HCT116 (cell line): ENCODE results near the gene RIMKLA. TPM values are rescaled to one million over a fixed set of nuclear protein-coding genes. Genes with fewer than 3 reads are reported as not detected.

ENCODE experiments used
- ATAC-seq: fragments of 200-7000 bp; cut with Tn5 transposase; 2 replicates; pipeline ENCODE4 v1.9.1; 2020; ENCODE audit warnings: mild to moderate bottlenecking, moderate library complexity
- BruUV-seq: library from RNA; stranded (reverse); fragments of 400-500 nt; replicated peaks from 2 replicates; lab custom pipeline; 2021; lab: Mats Ljungman, UMichigan
- CTCF ChIA-PET: fragments of 300-600 bp; sonication (Branson Sonifier 250); formaldehyde crosslinking; loops from one replicate; lab custom pipeline; 2021; ENCODE audit warnings: antibody characterized with exemption; lab: Charles Lee
- POLR2A ChIA-PET: fragments of 300-600, 350-600 bp; sonication (Branson Sonifier 250); formaldehyde crosslinking; loops from one replicate; lab custom pipeline; 2021; ENCODE audit warnings: antibody characterized with exemption; lab: Charles Lee
- RAD21 ChIA-PET, 2 experiments: fragments of 300-600 bp; sonication (Branson Sonifier 250); formaldehyde crosslinking; loops; one replicate each; lab custom pipeline; 2023; ENCODE audit warnings: low total read pairs in 2 of 2; ENCODE audit not compliant: uncharacterized antibody in 2 of 2, unreplicated experiment in 2 of 2, low non-redundant PET in 1 of 2; lab: Charles Lee
- DNase-seq: peaks from one replicate; pipeline ENCODE4 v3.0.0-alpha.2; 2010; ENCODE audit warnings: low read depth, low spot score
- H2AFZ ChIP-seq: fragments of 200-600 bp; shearing (Covaris generic), sonication (generic); 2 replicates; pipeline ENCODE4 v1.6.1; 2017; ENCODE audit warnings: low read depth, mixed run types, mixed read lengths, antibody characterized with exemption, low read length; ENCODE audit not compliant: poor library complexity, severe bottlenecking
- H3K27ac ChIP-seq: 2 replicates; pipeline ENCODE4 v1.5.1; 2012; ENCODE audit warnings: low read depth, low read length
- H3K27me3 ChIP-seq: fragments of 200-600 bp; sonication (generic); 2 replicates; pipeline ENCODE4 v1.6.1; 2016; ENCODE audit warnings: mixed run types, low read length, mixed read lengths; ENCODE audit not compliant: insufficient read depth
- H3K36me3 ChIP-seq, 2 experiments: fragments of 200-500 bp in 1 of 2; fragments of 200-600 bp in 1 of 2; sonication (Bioruptor generic) in 1 of 2; sonication (generic) in 1 of 2; 2 replicates each; pipeline versions ENCODE4 v1.5.1 to v1.6.1; 2014 to 2016; ENCODE audit warnings: low read length in 2 of 2, inconsistent platforms in 1 of 2, mixed read lengths in 1 of 2, mixed run types in 1 of 2; ENCODE audit not compliant: insufficient read depth in 2 of 2, control insufficient read depth in 1 of 2
- H3K4me1 ChIP-seq, 2 experiments: fragments of 200-600 bp in 1 of 2; sonication (generic) in 1 of 2; 2 replicates each; pipeline versions ENCODE4 v1.5.1 to v1.6.1; 2012 to 2017; ENCODE audit warnings: low read length in 2 of 2, inconsistent platforms in 1 of 2, mild to moderate bottlenecking in 1 of 2, mixed read lengths in 1 of 2, mixed run types in 1 of 2, moderate library complexity in 1 of 2; ENCODE audit not compliant: insufficient read depth in 2 of 2, control insufficient read depth in 1 of 2
- H3K4me2 ChIP-seq: fragments of 200-600 bp; sonication (generic); 2 replicates; pipeline ENCODE4 v1.6.1; 2017; ENCODE audit warnings: mixed run types, low read length, mixed read lengths
- H3K4me3 ChIP-seq, 2 experiments: fragments of 200-600 bp in 1 of 2; sonication (generic) in 1 of 2; replicated peaks in 1 of 2; 2 replicates each; pipeline ENCODE4 v1.5.1; 2011 to 2016; ENCODE audit warnings: low read length in 2 of 2, control low read depth in 1 of 2, low read depth in 1 of 2, mild to moderate bottlenecking in 1 of 2, mixed read lengths in 1 of 2, mixed run types in 1 of 2
- H3K79me2 ChIP-seq: fragments of 200-600 bp; sonication (generic); 2 replicates; pipeline ENCODE4 v1.6.1; 2017; ENCODE audit warnings: mild to moderate bottlenecking, mixed run types, low read length, moderate library complexity, mixed read lengths; ENCODE audit not compliant: insufficient read depth
- H3K9ac ChIP-seq: fragments of 200-600 bp; sonication (generic); 2 replicates; pipeline ENCODE4 v1.6.1; 2016; ENCODE audit warnings: low read length, mixed read lengths
- H3K9me2 ChIP-seq: fragments of 200-600 bp; sonication (generic), shearing (Covaris generic); 2 replicates; pipeline ENCODE4 v1.6.1; 2017; ENCODE audit warnings: mixed run types, mild to moderate bottlenecking, moderate library complexity; ENCODE audit not compliant: insufficient read depth
- H3K9me3 ChIP-seq, 2 experiments: fragments of 200-500 bp in 1 of 2; fragments of 200-600 bp in 1 of 2; sonication (Bioruptor generic) in 1 of 2; sonication (generic) in 1 of 2; 2 replicates each; pipeline ENCODE4 v1.6.1; 2014 to 2017; ENCODE audit warnings: low read length in 2 of 2, mixed read lengths in 2 of 2, inconsistent platforms in 1 of 2, low read depth in 1 of 2, mild to moderate bottlenecking in 1 of 2, mixed run types in 1 of 2, moderate library complexity in 1 of 2; ENCODE audit not compliant: control insufficient read depth in 1 of 2, insufficient read depth in 1 of 2
- H4K20me1 ChIP-seq: fragments of 200-600 bp; sonication (generic), shearing (Covaris generic); 2 replicates; pipeline ENCODE4 v1.6.1; 2017; ENCODE audit warnings: mixed run types, mild to moderate bottlenecking, moderate library complexity; ENCODE audit not compliant: insufficient read depth
- ATF3 ChIP-seq: IDR thresholded peaks from 2 replicates; pipeline ENCODE4 v1.6.1; 2012
- CBX3 ChIP-seq: IDR thresholded peaks from 2 replicates; pipeline ENCODE4 v1.6.1; 2012; ENCODE audit warnings: low read depth
- EGR1 ChIP-seq: IDR thresholded peaks from 2 replicates; pipeline ENCODE4 v1.6.1; 2012; ENCODE audit warnings: low read depth
- EZH2phosphoT487 ChIP-seq: fragments of 200-600 bp; IDR thresholded peaks from 2 replicates; pipeline ENCODE4 v1.6.1; 2018; ENCODE audit warnings: antibody characterized with exemption, borderline replicate concordance
- POLR2AphosphoS5 ChIP-seq: IDR thresholded peaks from 2 replicates; pipeline ENCODE4 v1.6.1; 2011; ENCODE audit warnings: mild to moderate bottlenecking, low read depth, low read length, moderate library complexity
- SIN3A ChIP-seq: IDR thresholded peaks from 2 replicates; pipeline ENCODE4 v1.6.1; 2012; ENCODE audit warnings: low read depth
- SP1 ChIP-seq: IDR thresholded peaks from 2 replicates; pipeline ENCODE4 v1.6.1; 2012; ENCODE audit warnings: low read depth
- intact Hi-C: fragments of 100-400 bp; cut with micrococcal nuclease; formaldehyde crosslinking; loops from 2 replicates; pipeline ENCODE4 v1.10.0; 2022
- total RNA-seq: library from RNA; stranded (reverse); gene quantifications from one replicate; pipeline ENCODE4 v1.2.1, GENCODE V29; 2021; ENCODE audit not compliant: unreplicated experiment
- TF ChIP-seq, protein P1 (sequence below), 3 experiments: fragments of 200-600 bp in 1 of 3; sonication (generic) in 1 of 3; IDR thresholded peaks in 2 of 3; conservative IDR thresholded peaks in 1 of 3; 2 replicates each; pipeline ENCODE4 v1.5.1; 2012 to 2017; ENCODE audit warnings: low read depth in 2 of 3, low read length in 2 of 3, antibody characterized with exemption in 1 of 3, borderline replicate concordance in 1 of 3, control low read depth in 1 of 3, mild to moderate bottlenecking in 1 of 3, mixed read lengths in 1 of 3, mixed run types in 1 of 3, moderate library complexity in 1 of 3; ENCODE audit not compliant: insufficient read depth in 1 of 3

RIMKLA gene
- total RNA-seq, 1 experiment from 2014 or later, result 4.9 TPM

DNA sequence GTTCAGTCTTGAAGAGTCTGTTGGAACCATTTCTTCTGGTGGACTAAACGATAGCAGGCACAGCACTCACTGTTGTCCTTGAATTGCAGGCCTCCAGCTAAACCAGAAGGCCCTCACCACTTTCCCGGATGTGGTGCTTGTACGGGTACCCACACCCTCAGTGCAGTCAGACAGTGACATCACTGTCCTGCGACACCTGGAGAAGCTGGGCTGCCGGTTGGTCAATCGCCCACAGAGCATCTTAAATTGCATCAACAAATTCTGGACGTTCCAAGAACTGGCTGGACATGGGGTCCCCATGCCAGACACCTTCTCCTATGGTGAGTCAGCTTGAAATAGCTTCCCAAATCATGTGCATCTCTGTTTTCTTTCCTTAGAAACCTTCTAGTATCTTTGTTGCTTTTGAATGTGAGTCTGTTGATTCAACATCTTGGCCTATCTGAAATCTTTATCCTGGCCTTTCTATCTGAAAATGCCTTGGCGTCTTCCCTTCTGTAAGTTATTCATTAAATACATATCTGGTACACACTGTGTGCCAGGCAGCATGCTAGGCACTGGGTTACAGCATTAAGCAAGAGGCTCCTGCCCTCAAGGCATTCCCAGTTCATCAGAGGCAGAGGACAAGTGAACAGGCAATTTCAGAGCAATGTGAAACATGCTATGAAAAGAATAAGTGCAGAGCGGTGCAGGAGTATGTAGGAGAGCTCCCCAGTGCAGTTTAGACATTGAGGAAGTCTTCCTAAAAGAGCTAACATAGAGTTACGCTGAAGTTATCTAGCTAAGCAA is 18.9 kb downstream of the RIMKLA start:
- Histone ChIP-seq H3K9ac (no peak overlapping the region), H3K4me3 (no peak overlapping the region), H3K4me2 (no peak overlapping the region), H3K36me3 (no peaks in the 10 kb centered on the region), H3K27me3 (no peaks in the 10 kb centered on the region), H3K79me2 (no peaks in the 10 kb centered on the region), H3K27ac (no peak overlapping the region), H3K9me3 (no peaks in the 10 kb centered on the region), H3K4me1 (no peaks in the 10 kb centered on the region), H2AFZ (no peak overlapping the region), H4K20me1 (no peaks in the 10 kb centered on the region), H3K9me2 (no peaks in the 10 kb centered on the region)
- CTCF ChIA-PET, result no interaction called here
- RAD21 ChIA-PET, result no interaction called here
- ATAC-seq (no peak), DNase-seq (no peak)
- TF ChIP-seq ATF3 (no peak), EGR1 (no peak), SIN3A (no peak), POLR2AphosphoS5 (no peak), EZH2phosphoT487 (no peak), CBX3 (no peak), SP1 (no peak)
- TF ChIP-seq, protein P1, sequence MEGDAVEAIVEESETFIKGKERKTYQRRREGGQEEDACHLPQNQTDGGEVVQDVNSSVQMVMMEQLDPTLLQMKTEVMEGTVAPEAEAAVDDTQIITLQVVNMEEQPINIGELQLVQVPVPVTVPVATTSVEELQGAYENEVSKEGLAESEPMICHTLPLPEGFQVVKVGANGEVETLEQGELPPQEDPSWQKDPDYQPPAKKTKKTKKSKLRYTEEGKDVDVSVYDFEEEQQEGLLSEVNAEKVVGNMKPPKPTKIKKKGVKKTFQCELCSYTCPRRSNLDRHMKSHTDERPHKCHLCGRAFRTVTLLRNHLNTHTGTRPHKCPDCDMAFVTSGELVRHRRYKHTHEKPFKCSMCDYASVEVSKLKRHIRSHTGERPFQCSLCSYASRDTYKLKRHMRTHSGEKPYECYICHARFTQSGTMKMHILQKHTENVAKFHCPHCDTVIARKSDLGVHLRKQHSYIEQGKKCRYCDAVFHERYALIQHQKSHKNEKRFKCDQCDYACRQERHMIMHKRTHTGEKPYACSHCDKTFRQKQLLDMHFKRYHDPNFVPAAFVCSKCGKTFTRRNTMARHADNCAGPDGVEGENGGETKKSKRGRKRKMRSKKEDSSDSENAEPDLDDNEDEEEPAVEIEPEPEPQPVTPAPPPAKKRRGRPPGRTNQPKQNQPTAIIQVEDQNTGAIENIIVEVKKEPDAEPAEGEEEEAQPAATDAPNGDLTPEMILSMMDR (IDR thresholded peaks at IDR 0.05 in 2 of 3, conservative IDR thresholded peaks at IDR 0.05 in 1 of 3; ENCODE audit: borderline replicate concordance in 1 of 3, insufficient read depth in 1 of 3, low read depth in 2 of 3, low read length in 2 of 3), result no peak
- intact Hi-C loops, result no loop called here
- BruUV-seq, result no TSS peak
- POLR2A ChIA-PET, result no interaction called here
